ENCODE data around the gene KMT2B.

- TF ChIP-seq CTCF (IDR thresholded peaks at IDR 0.05; ENCODE audit: insufficient read depth, low read length) (no peak), REST (IDR thresholded peaks at IDR 0.05; ENCODE audit: insufficient replicate concordance, low read depth) (no peak), POLR2AphosphoS5 (IDR thresholded peaks at IDR 0.05; ENCODE audit: low read depth) (no peak; the same call in 1 of the 2 replicates)
Measured at GRCh38 chr19:35731779-35732405, 14.1 kb downstream of the KMT2B start.
